CD4-positive, alpha-beta T cell treated with Interleukin-2 at 100 ng/mL for 4 hours (primary cell): ENCODE data around the gene PRKCD.

Experiments used
- DNase-seq: peaks from one replicate; pipeline ENCODE4 v3.0.0-alpha.2; 2020; ENCODE audit warnings: low spot score

The PRKCD gene

DNA sequence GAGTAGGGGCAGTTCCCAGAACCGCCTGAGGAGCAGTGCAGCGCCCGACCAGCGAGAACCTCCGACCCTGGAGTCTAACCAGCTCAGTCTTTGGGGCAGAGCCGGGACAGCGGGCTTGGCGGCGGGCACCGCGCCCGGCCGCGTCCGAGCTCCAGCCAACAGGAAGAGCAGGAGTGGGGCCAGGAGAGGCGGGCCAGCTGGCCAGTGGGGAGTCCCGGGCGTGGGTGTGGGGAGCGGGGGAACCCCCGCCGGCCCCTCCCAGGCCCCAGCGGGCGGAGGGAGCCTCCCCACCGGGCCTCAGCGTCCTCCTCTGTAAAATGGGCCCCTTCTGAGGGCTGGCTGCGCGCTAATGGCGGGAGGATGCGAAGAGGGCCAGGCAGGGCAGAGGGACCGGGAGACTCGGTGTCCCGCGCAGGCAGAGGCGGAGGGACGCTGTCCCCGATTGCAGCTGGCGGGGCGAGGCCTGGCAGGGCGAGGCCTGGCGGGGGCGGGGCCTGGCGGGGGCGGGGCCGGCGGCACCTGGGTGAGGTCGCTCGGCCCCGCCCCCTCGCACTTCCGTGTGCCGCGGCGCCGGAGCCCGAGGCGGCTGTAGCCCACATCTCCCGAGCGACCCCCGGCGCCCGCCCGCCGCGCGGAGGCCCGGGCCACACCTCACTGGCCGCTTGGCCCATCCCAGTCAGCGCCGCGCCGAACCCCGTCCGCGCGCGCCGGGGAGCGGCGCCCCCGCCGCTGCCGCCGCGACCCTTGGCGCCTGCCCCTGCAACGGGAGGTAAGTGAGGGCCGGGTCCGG, at the start of gene PRKCD:
TSS of gene PRKCD (plus strand) at position 550 of the 790 bp plus-strand sequence. CDS start 17,214 bp downstream, outside the sequence.
- DNase-seq, result peak; percentile 79

DNA sequence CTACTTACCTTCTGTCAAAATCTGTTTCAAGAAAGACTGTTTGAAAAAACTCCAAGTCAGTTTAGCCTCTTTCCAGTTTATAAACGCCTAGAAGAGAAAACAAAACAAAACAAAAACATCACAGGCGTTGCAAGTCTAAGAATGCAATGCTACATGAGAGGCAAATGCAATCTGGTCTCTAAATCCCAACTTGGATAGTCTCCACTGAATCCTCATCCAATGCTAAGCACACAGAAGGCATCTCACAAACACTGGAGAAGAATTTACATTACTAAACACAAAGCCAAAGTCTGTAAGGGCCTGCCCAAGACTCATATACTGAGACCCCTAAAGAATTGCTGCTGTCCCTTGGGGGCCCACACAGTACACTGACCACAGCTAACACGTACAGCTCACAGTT, 49.2 kb upstream of the PRKCD start:
- no peak for DNase-seq

DNA sequence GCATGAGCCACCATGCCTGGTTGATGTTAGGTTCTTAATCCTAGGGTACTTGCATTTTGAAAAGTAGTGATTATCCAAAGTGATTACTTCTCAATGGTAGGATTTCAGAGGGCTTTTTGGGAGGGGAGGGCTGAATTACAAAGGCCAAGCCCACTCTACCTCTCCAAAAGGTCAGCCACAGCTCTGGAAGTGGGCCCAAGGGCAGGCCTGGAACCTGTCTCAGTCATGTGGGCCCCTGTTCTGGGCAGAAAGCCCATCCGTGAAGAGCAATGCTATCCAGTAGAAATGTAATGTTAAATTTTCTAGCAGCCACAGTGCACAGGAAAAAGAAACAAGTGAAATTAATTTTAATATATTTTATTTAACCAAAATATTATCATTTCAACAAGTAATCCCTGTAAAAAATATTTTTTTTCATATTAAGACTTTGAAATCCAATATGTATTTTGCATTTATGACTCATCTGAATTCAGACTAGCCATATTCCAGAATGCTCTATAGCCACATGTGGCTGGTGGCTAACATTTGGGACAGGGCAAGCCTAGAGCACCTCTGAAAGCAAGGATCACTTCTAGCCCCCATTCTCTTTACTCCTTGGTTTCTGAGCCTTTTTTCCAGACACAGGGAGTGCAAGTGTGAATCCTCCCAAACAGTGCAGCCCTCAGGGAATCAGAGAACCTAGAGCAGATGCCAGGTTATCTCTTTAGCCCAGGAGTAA, 47.6 kb upstream of the PRKCD start:
- no peak for DNase-seq

DNA sequence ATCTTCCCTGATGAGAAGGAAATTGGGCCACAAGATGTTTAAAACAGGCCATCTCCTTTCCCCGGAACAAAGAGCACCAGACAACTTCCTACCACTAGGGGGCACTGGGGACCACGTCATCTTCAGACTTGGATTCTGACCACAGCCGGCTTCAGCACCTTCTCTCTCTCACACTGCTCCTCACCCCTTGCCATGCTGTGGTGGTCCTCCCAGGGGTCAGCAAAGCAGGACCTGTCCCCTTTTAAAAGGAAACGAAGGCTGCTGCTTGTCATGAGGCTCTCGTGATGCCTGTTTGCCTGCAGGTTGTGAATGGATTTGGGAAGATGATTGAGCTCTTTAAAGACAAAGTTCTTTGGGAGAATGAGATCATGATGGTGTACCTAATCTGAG, 47.0 kb upstream of the PRKCD start:
- DNase-seq, result peak; percentile 85

DNA sequence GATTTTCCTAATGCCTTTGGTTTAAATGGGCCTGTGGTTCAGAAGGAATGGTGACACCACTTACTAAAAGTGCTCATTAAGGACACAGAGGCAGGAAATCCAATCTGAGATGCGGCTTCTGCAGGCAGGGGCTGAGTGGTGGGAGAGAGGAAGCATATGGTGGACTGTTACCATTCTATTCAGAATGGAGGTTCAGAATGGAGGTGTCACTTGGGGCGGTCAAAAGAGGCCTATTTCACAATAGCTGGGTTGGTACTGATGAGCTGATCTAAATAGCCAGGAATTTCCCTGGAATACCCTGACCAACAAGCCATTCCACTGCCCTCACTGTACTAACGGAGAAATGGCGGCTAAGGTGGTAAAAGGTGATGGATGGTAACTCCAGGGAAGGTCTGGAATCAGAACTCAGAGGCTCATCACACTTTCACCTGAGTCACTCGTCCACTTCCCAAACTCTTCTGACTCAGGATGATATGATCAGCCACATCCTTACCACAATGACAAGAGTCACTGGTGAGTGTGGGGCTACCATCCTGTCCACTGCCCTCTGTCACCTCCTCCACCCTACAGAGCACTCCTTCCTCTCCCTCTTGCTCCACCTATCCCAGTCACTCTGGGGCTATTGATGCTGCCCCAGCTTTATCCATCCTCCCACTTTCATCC, 46.5 kb upstream of the PRKCD start:
- DNase-seq, result no peak

DNA sequence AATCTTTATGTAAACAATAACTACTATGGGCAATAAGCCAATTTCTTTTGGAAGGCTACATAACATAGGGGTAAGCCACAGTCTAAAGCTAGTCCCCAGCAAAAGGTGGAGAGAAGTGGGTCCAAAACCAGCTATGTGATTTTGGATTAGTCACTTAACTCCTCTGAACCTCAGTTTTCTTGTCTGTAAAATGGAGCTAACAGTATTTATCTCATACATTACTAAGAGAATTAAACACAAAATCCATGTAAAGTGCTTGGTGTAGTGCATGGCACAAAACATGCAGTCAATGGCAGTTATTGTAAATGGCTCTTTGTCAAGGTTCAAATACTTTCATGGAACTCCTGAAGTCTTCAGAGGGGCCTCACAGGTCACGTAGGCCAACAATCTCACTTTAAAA, 44.1 kb upstream of the PRKCD start:
- DNase-seq, result no peak

DNA sequence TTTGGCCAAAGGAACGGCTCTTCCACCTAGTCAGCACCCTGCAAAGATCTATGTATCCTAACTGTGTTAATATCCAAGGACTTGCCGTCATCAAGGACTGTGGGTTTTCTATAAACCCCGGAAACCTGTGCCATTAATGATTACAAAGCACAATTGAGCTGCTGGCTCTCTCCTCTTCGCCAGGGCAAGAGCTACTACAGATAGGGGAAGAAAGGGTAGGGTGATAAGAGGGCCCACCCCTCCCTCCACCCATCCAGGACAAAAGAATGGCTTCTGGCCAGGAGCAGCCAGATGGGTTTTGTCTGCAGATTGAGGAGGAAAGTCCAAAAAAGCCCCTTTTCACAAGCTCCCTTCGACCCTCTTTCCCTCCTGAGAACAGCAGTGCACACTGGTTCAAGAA, 40.7 kb upstream of the PRKCD start:
- DNase-seq, result no peak

DNA sequence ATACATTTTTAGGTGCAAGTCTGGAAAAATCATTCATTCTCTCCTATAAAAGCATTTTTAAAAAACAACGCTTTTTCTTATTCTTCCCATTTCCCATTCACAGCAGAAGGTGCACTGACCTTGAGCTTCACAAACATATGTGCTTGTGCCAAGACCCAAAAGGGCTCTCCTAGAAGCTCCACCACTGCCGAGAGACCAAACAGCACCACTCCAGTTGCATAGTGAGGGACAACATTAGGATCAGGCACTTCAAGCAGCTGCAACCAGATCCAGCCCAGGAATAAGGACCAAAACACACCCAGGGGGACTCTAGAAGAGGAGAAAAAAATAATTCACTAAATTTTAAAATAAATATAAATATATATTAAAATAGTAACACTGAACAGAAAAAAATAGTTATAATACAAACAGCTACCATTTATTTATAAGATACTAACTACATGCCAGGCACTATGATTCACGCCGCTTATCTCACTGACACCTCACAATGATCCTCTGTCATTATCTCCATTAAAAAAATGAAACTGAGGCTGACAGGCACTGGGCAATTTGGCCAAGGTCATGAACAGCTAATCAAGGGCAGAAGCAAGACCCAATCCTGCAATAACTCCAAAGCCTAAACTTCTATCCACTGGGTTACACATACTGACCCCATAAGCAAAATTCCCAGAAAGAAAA, 38.6 kb upstream of the PRKCD start:
- no peak for DNase-seq

DNA sequence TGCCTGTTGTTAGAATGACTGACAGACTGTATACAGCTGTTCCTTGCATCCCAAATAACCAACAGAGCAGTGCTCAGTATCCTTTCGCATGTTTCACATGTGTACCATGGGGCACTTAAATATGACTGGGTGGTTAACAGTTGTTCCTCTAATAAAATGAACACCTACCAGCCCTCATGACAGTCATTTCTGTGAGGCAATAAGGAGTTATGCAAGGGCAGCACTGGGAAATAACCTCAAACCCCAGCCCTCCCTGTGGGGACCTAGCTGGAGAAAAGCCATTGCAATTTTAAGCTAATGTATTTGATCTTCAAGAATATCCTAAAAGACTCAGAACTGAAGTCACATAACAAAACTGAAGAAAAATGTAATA, 38.1 kb upstream of the PRKCD start:
- no peak for DNase-seq

DNA sequence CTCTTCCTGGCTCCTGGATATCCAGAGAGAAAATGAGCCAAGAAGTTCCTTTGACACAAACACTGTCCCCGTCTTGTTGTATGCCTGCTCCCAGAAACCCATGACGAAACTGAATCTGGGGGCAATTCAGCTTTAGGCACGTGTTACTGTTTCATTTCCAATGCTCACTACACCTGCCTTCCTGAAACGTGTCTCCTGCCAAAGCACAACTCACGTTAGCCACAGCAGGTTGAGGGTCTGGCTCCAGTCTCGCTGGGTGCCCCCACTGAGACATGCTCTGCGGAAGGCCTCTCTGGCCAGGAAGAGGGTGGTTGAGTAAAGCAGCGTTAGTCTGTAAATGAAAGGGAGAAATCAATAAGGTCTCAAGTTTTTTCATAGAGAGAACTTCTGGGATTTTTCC, 37.5 kb upstream of the PRKCD start:
- DNase-seq, result no peak

DNA sequence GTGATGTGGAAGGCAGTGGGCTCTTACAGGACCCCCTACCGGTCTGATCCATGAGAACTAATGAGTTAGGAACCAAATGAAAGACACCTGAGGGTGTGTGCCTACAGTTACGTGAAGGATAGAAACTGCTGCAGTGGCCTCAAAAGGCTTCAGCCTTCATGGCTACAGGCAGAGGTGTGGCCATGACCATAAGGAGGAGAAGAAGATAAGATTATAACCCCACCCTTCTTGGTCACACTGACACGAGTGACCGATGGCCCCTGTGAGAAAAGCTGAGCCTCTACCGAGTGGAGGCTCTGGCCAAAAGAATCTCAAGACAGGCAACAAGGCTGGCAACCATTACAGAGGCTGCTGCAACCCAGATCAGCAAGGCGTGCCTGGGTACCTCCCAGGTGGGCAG, 37.1 kb upstream of the PRKCD start:
- no peak for DNase-seq

DNA sequence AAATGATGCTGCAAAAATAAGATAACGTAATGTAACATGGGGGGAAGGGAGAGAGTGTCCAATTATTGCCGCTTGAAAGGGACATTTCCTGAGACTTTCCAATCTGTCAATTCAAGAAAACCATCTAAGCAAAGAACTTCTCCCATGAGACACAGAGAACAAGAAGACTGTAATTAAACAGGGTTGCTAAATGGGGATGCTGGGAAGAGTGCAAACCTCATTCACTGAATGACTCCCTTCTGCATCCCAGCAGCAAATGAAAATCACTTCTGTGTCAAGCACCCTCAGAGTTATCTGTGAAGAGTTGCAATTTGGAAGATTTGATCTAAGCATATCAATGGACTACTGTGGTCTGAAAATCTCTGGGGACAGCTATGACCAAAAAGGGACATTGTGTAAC, 34.4 kb upstream of the PRKCD start:
- no peak for DNase-seq

DNA sequence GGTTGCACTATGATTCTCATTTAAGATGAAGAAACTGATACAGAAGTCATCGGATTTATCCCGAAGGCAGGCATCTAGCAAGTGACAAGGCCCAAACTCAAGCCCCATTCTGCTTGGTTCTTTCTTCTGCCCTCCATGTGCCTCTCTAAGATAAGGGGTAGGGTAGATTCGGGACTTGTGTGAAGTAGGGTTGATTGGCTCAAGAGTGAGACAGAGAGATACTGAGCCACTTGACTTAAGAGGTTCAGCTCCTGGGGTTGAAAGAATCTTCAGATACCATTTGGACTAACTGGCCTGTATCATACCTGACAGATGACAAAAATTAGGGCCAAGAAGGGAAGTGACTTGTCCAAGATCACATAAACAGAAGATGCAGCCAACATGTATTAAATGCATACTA, 31.7 kb upstream of the PRKCD start:
- DNase-seq, result no peak

DNA sequence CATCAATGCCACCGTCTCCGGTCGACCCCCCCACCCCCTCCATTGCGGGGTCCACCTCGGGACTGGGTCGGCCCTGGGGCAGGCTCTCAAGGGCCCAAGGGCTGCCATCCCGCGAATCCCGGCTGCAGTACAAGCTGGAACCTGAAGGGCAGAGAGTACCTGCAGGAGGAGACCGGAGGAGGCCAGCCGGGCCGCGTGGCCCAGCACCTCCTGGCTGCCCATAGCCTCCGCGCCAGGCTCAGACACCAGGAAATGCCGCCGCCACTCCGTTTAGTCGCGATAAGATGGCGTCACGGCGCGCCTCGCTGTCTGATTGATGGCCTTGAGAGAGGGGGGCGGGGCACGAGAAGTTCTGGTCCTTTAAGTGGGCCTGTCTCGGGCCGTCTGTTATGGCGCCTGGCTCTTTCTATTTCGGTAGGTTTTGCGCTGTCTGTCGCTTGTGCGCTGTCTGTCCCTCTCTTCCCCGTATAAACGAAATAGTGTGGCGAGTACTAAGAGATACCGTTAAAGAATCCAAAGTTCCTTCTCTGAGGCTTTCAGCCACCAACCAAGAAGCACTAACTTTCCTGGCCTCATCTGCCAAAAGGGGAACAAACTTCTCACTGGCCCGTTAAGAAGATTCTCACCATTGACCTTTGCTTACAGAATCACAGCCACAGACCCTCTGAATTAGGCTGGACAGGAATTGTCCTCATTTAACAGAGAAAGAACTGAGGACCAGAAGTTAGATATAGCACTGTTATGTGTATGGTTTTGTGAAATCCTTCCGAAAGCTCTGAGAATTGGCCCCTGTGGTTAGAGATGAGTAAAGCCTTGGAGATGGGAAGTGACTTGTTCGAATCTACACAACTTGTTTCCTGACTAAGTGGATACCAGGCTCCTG, 30.6 kb upstream of the PRKCD start, which contains the start of gene RFT1:
TSS of gene RFT1 (minus strand) at position 257 of the 883 bp plus-strand sequence. CDS start at position 222, 35 bp downstream.
- peak; percentile 97 for DNase-seq

DNA sequence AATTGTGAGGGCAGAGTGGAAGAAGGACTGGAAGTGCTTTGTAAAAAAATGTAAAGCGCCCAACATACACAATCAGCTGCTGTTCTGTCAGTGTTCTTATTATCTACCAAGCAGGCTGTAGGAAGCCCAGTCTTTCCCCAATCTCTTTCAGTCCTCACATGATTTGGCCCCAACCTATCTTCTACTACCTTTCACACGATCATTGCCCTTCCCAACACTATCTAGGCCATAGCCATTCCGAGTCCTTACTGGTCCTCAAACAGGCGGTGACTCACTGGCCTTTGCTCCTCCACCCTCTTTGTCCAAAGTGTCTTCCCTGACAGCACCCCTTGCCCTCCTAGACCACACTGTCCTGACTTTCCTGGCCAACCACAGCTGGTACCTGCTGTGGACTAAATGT, 29.9 kb upstream of the PRKCD start:
- DNase-seq, result no peak

DNA sequence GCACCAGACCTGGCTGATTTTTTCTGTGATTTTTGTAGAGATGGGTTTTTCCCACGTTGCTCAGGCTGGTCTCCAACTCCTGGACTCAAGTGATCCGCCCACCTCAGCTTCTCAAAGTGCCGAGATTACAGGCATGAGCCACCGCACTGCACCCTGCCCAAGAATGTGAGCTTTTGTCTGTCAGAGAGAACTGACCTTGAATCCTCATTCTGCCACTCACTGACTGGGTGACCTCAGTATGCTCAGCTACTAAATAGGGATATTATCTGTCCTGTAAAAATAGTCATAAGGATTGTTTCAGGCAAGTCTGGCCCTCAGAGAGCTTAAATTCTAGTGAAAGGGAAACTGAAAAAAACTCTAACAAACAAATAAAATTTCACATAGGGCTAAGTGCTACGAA, 28.7 kb upstream of the PRKCD start:
- DNase-seq, result no peak

DNA sequence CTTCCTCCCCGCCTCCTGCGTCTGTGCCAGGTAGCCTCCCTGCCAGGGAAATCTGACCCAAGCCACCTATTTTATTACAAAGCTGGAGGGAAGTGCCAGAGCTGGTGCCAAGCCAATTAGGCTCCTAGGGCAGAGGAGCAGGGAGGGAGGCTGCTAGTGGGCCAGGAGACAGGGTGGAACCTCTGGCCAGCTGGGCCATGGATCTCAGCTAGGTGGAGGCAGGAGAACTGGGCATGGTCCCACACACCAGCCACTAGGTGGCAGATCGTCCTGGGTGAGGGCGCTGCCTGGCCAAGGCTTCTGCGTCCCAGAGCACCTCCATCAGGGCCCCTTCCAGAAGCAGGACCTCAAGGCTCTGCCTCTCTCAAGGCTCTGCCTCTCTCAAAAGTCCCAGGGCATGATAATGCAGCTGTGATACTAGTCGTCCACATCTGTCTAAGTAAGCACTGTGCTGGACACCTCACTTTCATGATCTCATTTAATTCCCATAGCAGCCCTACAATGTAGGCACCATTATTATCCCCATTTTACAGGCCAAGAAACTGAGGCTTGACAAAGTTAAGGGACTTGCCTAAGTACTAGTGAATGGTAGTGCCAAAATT, 26.3 kb upstream of the PRKCD start:
- peak; percentile 66 for DNase-seq

DNA sequence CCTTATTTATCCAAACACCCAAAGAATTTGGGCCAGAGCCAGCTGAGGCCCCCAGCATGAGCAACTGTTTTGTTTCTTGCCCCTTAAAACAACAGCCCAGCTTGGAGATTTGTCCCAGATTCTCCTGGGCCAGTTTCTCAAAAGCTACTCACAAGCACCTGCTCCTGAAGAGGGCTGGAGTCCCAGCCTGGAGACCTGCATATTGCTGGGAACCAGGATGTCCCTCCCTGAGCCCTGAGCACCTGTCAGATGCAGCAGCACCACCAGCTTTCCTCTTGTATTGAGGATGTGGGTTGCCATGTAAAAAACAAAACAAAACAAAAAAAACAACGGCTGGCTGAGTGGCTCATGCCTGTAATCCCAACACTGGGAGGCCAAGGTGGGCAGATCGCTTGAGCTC, 23.8 kb upstream of the PRKCD start:
- no peak for DNase-seq

DNA sequence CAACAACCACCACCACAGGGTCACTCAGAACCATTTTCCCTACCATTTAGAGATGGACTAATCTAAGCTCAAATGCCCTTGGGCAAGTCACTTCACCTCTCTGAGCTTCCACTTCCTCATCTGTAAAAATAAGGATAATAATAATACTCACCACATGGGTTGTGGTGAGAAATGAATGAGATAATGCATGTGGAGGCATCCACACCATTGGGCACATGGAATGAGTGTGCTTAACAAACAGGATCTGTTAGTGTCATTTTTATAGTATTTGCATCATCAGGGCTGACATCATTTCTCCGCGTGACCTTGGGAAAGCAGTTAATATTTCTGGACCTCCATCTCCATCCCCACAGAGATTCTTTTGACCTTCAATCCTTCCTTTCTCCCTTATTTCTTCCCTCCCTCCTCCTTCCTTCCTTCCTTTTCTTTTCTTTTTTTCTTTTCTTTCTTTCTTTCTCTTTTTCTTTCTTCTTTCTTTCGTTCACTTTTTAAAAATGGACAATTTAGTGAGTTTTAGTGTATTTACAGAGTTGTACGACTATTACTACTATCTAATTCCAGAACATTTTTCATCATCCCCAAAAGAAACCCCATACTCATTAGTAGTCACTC, 23.1 kb upstream of the PRKCD start:
- DNase-seq, result no peak
